HEK293 (cell line): ENCODE measurements around the gene CYB561D2.

ENCODE experiments used
- CTCF ChIA-PET: fragments of 350-600 bp; formaldehyde crosslinking; extraction: SDS; loops from one replicate; lab custom pipeline; 2021; ENCODE audit warnings: antibody characterized with exemption; lab: Yijun Ruan, JAX
- POLR2A ChIA-PET: fragments of 300-600 bp; formaldehyde crosslinking; extraction: SDS; loops from one replicate; lab custom pipeline; 2020; ENCODE audit warnings: antibody characterized with exemption, inconsistent platforms; lab: Yijun Ruan, JAX
- H3K27ac ChIP-seq: fragments of 200-500 bp; sonication (Bioruptor generic); 2 replicates; pipeline ENCODE4 v1.5.1; 2014; ENCODE audit warnings: low read depth, low read length, control low read depth, inconsistent platforms; ENCODE audit errors: extremely low read depth
- H3K36me3 ChIP-seq, 2 experiments: fragments of 200-500 bp in 1 of 2; sonication (Bioruptor generic) in 1 of 2; 1 replicate in 1 of 2; 2 replicates in 1 of 2; pipeline ENCODE4 v1.5.1; 2014 to 2017; ENCODE audit warnings: inconsistent platforms in 2 of 2, low read length in 2 of 2; ENCODE audit not compliant: control insufficient read depth in 2 of 2, insufficient read depth in 1 of 2
- H3K4me1 ChIP-seq: fragments of 200-500 bp; sonication (Bioruptor generic); 2 replicates; pipeline ENCODE4 v1.5.1; 2014; ENCODE audit warnings: mild to moderate bottlenecking, low read length, inconsistent platforms; ENCODE audit not compliant: control insufficient read depth, insufficient read depth
- H3K4me3 ChIP-seq: 2 replicates; pipeline ENCODE4 v1.5.1; 2011; ENCODE audit warnings: low read depth, mild to moderate bottlenecking, control low read depth, low read length, moderate library complexity
- H3K9me3 ChIP-seq: fragments of 200-500 bp; sonication (Bioruptor generic); 2 replicates; pipeline ENCODE4 v1.5.1; 2014; ENCODE audit warnings: low read depth, low read length, inconsistent platforms; ENCODE audit not compliant: control insufficient read depth, insufficient read depth
- EGR2 ChIP-seq: fragments of 450-650 bp; formaldehyde crosslinking; IDR thresholded peaks from 2 replicates; pipeline ENCODE4 v1.5.1; 2016; ENCODE audit warnings: low read depth, missing biosample characterization, missing genetic modification characterization
- FEZF1 ChIP-seq: fragments of 450-650 bp; formaldehyde crosslinking; IDR thresholded peaks from 2 replicates; pipeline ENCODE4 v1.5.1; 2016; ENCODE audit warnings: missing biosample characterization, missing genetic modification characterization
- GLIS2 ChIP-seq: fragments of 450-650 bp; formaldehyde crosslinking; IDR thresholded peaks from 2 replicates; pipeline ENCODE4 v1.5.1; 2016; ENCODE audit warnings: missing biosample characterization, missing genetic modification characterization
- OVOL3 ChIP-seq: fragments of 450-650 bp; formaldehyde crosslinking; IDR thresholded peaks from 2 replicates; pipeline ENCODE4 v1.5.1; 2016; ENCODE audit warnings: missing biosample characterization, missing genetic modification characterization
- PRDM4 ChIP-seq: fragments of 450-650 bp; formaldehyde crosslinking; IDR thresholded peaks from 2 replicates; pipeline ENCODE4 v1.5.1; 2017; ENCODE audit warnings: missing biosample characterization, missing genetic modification characterization
- REST ChIP-seq: fragments of 450-650 bp; formaldehyde crosslinking; IDR thresholded peaks from 2 replicates; pipeline ENCODE4 v1.5.1; 2016; ENCODE audit warnings: missing biosample characterization, missing genetic modification characterization
- ZIC2 ChIP-seq: fragments of 450-650 bp; formaldehyde crosslinking; IDR thresholded peaks from 2 replicates; pipeline ENCODE4 v1.5.1; 2016; ENCODE audit warnings: missing biosample characterization, missing genetic modification characterization
- ZNF23 ChIP-seq: fragments of 450-650 bp; formaldehyde crosslinking; IDR thresholded peaks from 2 replicates; pipeline ENCODE4 v1.5.1; 2016; ENCODE audit warnings: missing biosample characterization, missing genetic modification characterization, borderline replicate concordance
- ZNF280D ChIP-seq: fragments of 450-650 bp; formaldehyde crosslinking; IDR thresholded peaks from 2 replicates; pipeline ENCODE4 v1.5.1; 2016; ENCODE audit warnings: missing biosample characterization, missing genetic modification characterization
- ZNF423 ChIP-seq: fragments of 450-650 bp; formaldehyde crosslinking; IDR thresholded peaks from 2 replicates; pipeline ENCODE4 v1.5.1; 2016; ENCODE audit warnings: missing biosample characterization, missing genetic modification characterization
- ZSCAN18 ChIP-seq: fragments of 450-650 bp; formaldehyde crosslinking; IDR thresholded peaks from 2 replicates; pipeline ENCODE4 v1.5.1; 2016; ENCODE audit warnings: missing biosample characterization, missing genetic modification characterization

Gene CYB561D2

GRCh38 chr3:50380405-50381085 is 29.9 kb downstream of the CYB561D2 start:
- Histone ChIP-seq H3K4me3 (no peak overlapping the region), H3K36me3 (no peaks in the 10 kb centered on the region), H3K27ac (no peak overlapping the region), H3K4me1 (no peaks in the 10 kb centered on the region), H3K9me3 (no peaks in the 10 kb centered on the region)
- ChIA-PET CTCF (no interaction called here), POLR2A (interaction anchor here (0.6 kb wide), 1 partner anchor 30 kb away, joined by 7 read pairs; no protein-coding TSS in a partner anchor)
- TF ChIP-seq EGR2 (tag by site-specific recombination) = no peak
- no peak for TF ChIP-seq ZNF280D (tag by site-specific recombination)
- TF ChIP-seq ZNF23 (tag by site-specific recombination) = no peak
- no peak for TF ChIP-seq FEZF1 (tag by site-specific recombination)
- no peak for TF ChIP-seq ZSCAN18 (tag by site-specific recombination)
- TF ChIP-seq REST (tag by site-specific recombination) = no peak
- TF ChIP-seq OVOL3 = no peak

GRCh38 chr3:50381383-50381782 is 30.7 kb downstream of the CYB561D2 start:
- H3K4me1 ChIP-seq = no peaks in the 10 kb centered on the region
- ChIA-PET CTCF (interaction anchor here (0.6 to 0.8 kb wide), 2 partner anchors 11 to 88 kb away, joined by 3 to 4 read pairs; no protein-coding TSS in a partner anchor), POLR2A (no interaction called here)

More at GRCh38 chr3:50381383-50381782, 30.7 kb downstream of the CYB561D2 start:
- Histone ChIP-seq H3K27ac (no peak overlapping the region), H3K9me3 (no peaks in the 10 kb centered on the region), H3K4me3 (no peak overlapping the region), H3K36me3 (no peaks in the 10 kb centered on the region)
- TF ChIP-seq ZIC2 (tag by site-specific recombination) (peak; percentile 81), ZNF423 (0 out of 2 replicates have a peak, but pooled peaks have one; percentile 41), GLIS2 (no peak), PRDM4 (tag by site-specific recombination) (no peak)
